Activated CD4-positive, alpha-beta memory T cell treated with anti-CD3 and anti-CD28 coated beads for 36 hours (primary cell): Measurements from ENCODE around the gene NSMCE1. TPM values are rescaled to one million over a fixed set of nuclear protein-coding genes. Genes with fewer than 3 reads are reported as not detected.

Experiments
- CTCF ChIA-PET: fragments of 350-600 bp; sonication (Branson Sonifier 250); formaldehyde crosslinking; loops from one replicate; lab custom pipeline; 2021; ENCODE audit warnings: antibody characterized with exemption, inconsistent platforms; lab: Charles Lee
- POLR2A ChIA-PET: fragments of 350-600 bp; sonication (Branson Sonifier 250); formaldehyde crosslinking; loops from one replicate; lab custom pipeline; 2021; ENCODE audit warnings: antibody characterized with exemption; lab: Charles Lee
- DNase-seq: peaks from one replicate; pipeline ENCODE4 v3.0.0-alpha.2; 2020
- H3K27ac Mint-ChIP-seq: one replicate; pipeline ENCODE4 v1.8.0; 2021; ENCODE audit warnings: mixed read lengths
- H3K27me3 Mint-ChIP-seq: one replicate; pipeline ENCODE4 v1.8.0; 2021; ENCODE audit warnings: mixed read lengths
- H3K36me3 Mint-ChIP-seq: one replicate; pipeline ENCODE4 v1.8.0; 2021; ENCODE audit warnings: mixed read lengths
- H3K4me1 Mint-ChIP-seq: one replicate; pipeline ENCODE4 v1.8.0; 2021; ENCODE audit warnings: low read depth, mixed read lengths
- H3K4me3 Mint-ChIP-seq: one replicate; pipeline ENCODE4 v1.8.0; 2021; ENCODE audit warnings: mild to moderate bottlenecking, mixed read lengths
- H3K9me3 Mint-ChIP-seq: one replicate; pipeline ENCODE4 v1.8.0; 2021; ENCODE audit warnings: mixed read lengths
- intact Hi-C: fragments of 100-400 bp; cut with micrococcal nuclease; formaldehyde crosslinking; loops from one replicate; pipeline ENCODE4 v1.15.1; 2023
- total RNA-seq, 2 experiments: library from RNA; stranded (reverse); gene quantifications; one replicate each; pipeline ENCODE4 v1.2.3, GENCODE V29; 2021

Gene NSMCE1, protein sequence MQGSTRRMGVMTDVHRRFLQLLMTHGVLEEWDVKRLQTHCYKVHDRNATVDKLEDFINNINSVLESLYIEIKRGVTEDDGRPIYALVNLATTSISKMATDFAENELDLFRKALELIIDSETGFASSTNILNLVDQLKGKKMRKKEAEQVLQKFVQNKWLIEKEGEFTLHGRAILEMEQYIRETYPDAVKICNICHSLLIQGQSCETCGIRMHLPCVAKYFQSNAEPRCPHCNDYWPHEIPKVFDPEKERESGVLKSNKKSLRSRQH
- total RNA-seq: 100 to 1,000 TPM; 120 to 121 TPM

DNA sequence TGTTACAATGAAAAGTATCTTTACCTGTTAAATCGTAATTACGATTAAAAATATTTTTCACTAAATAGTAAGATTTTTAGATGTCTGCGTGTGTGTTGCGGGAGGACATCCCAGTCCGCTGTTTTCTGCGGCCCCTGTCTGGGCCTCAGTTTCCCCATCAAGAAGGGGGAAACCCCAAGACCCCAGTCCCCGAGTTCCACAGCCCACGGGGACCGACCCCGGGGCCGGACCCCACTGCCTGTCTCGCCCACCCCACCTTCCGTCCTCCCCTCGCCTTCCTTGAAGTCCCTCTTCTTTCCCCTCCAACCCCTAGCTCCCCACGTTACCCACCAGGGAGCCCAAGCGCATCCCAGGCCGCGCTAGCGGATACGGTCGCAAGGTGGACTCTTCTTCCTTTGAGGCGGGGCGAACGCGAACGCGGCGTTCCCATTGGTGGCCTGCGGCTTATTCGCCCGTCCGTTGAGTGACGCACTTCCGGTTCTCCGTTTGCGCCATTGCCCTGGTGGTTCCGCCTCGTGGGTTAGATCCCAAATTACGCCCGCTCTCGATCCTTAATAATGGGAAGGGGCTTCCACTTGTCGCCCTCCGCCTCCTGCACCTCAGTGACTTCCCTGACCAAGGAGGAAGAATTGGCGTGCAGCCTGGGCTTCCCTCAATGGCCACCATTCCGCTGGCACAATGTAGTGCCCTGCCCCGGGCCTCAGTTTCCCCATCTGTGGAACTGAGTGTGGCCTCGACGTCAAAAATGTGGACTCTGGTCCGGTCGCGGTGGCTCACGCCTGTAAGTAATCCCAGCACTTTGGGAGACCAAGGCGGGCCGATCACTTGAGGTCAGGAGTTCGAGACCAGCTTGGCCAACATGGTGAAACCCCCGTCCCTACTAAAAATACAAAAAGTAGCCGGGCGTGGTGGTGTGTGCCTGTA, at the start of gene NSMCE1:
Gene NSMCE1 (minus strand): TSS at position 397 of the 924 bp plus-strand sequence. CDS start 11,202 bp downstream, outside the sequence.
- ChIA-PET CTCF (interaction anchor here (1.0 to 4.5 kb wide), 3 partner anchors 34 to 51 kb away, joined by 4 to 32 read pairs (median 7); no protein-coding TSS in a partner anchor), POLR2A (interaction anchor here (0.8 to 2.4 kb wide), 5 partner anchors 17 to 89 kb away, joined by 3 to 16 read pairs (median 8); no protein-coding TSS in a partner anchor)
- peak within 1 kb of the TSS; percentile 89 for H3K4me3 Mint-ChIP-seq
- H3K4me1 Mint-ChIP-seq: peaks cover 64% of the 10 kb centered on the region
- DNase-seq: peak; percentile 98
- no peaks in the 10 kb centered on the region for H3K9me3 Mint-ChIP-seq
- no peaks in the 10 kb centered on the region for H3K27me3 Mint-ChIP-seq
- H3K36me3 Mint-ChIP-seq: peaks cover 16% of the 10 kb centered on the region
- H3K27ac Mint-ChIP-seq: peak within 1 kb of the TSS; percentile 92
- intact Hi-C loops: loop anchor here (1.0 to 2.0 kb wide), 3 partner anchors 14 to 50 kb away; no protein-coding TSS in a partner anchor

DNA sequence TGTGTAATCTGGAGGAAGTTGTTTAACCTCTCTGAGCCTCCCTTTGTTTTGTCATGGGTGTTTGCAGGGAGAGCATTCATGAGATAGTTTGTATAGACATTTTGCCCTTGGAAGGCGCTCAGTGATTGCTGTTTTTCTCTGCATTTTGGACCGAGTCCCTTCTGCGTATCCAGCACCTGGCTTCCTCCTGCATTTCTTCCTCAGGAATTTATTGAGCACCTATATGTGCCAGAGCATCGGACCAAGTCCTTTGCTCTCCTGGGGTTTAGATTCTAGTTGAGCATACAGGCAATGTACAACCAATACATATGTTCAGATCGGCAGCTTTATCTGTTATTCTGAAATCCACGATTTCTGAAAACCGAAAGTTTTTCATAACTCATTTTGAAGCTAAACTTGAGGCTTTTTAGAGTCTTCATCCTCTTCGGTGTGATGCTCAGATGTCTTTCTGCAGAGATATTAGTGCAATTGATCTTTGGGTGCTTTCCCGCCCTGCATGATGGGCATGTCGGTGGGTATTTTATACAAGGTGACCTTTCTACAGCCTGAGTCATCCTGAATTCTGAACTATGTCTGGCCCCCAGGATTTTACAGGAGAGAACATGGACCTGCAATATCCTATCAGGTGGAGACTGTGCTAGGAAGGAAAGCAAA, 49.3 kb upstream of the NSMCE1 start:
- intact Hi-C loops: loop anchor here (1.0 to 2.0 kb wide), 10 partner anchors 9 to 149 kb away; partner anchors contain the start of genes IL21R and NSMCE1
- H3K27ac Mint-ChIP-seq: peak overlapping the region; percentile 96
- peak overlapping the region; percentile 94 for H3K4me3 Mint-ChIP-seq
- ChIA-PET CTCF (interaction anchor here (1.1 to 8.9 kb wide), 13 partner anchors 12 to 139 kb away, joined by 3 to 113 read pairs (median 4); no protein-coding TSS in a partner anchor), POLR2A (interaction anchor here (0.7 to 6.6 kb wide), 25 partner anchors 9 to 232 kb away, joined by 3 to 123 read pairs (median 5); partner anchors contain the start of genes GTF3C1, IL21R, KATNIP and KDM8)
- H3K36me3 Mint-ChIP-seq: peaks cover 50% of the 10 kb centered on the region
- H3K9me3 Mint-ChIP-seq: no peaks in the 10 kb centered on the region
- H3K27me3 Mint-ChIP-seq: no peaks in the 10 kb centered on the region
- H3K4me1 Mint-ChIP-seq: peaks cover 71% of the 10 kb centered on the region
- peak; percentile 72 for DNase-seq

DNA sequence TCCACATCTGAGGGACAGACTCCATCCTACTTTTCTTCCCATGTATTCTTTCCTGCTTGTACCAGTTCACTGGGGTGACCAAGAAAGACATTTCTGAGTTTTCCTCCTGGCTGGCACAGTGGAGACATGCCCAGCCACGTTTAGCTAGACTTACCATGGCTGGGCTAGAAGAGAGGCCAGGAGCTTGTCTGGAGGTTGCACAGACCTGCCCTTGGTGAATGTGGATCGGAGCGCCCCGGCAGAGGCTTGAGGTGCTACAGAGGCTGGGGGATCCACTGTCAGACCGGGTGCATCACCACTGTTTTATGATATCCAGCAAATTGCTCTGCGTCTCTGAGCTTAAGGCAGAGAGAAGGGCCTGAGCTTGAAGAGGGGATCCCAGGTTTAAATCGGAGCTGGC, 48.7 kb upstream of the NSMCE1 start:
- peak overlapping the region; percentile 94 for H3K4me3 Mint-ChIP-seq
- peaks cover 69% of the 10 kb centered on the region for H3K4me1 Mint-ChIP-seq
- CTCF ChIA-PET: interaction anchor here (0.8 to 8.9 kb wide), 12 partner anchors 38 to 138 kb away, joined by 3 to 113 read pairs (median 5); no protein-coding TSS in a partner anchor
- no peaks in the 10 kb centered on the region for H3K27me3 Mint-ChIP-seq
- intact Hi-C loops: no loop called here
- no peaks in the 10 kb centered on the region for H3K9me3 Mint-ChIP-seq
- POLR2A ChIA-PET: interaction anchor here (0.7 to 6.6 kb wide), 21 partner anchors 13 to 233 kb away, joined by 3 to 123 read pairs (median 5); partner anchors contain the start of genes GTF3C1, IL21R, KATNIP and KDM8
- peak overlapping the region; percentile 96 for H3K27ac Mint-ChIP-seq
- H3K36me3 Mint-ChIP-seq: peaks cover 46% of the 10 kb centered on the region
- DNase-seq: no peak

DNA sequence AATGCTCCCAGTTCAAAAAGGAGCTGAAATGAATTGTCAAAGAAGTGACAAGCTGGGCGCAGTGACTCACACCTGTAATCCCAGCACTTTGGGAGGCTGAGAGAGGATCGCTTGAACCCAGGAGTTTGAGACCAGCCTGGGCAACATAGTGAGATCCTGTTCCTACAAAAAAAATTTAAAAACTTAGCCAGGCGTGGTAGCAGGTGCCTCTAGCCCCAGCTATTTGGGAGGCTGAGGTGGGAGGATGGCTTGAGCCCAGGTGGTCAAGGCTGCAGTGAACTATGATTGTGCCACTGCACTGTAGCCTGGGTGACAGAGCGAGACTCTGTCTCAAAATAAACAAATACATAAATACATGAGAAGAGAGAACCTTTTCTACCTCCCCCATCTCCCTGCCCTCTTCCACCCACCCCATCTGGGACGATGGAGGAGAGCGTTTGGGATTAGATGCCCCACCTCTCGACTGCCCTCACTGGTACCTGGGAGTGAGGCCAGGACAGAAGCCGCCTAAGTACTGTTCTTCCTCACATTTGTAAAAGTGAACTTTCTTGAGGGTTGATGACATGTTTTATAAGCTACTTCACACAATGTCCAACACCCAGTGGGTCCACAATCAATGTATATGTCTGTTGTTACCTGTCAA, 47.6 kb upstream of the NSMCE1 start:
- intact Hi-C loops: no loop called here
- no peak for DNase-seq
- Mint-ChIP-seq H3K4me1 (peaks cover 66% of the 10 kb centered on the region), H3K27me3 (no peaks in the 10 kb centered on the region), H3K27ac (peak overlapping the region; percentile 96), H3K4me3 (peak overlapping the region; percentile 94), H3K36me3 (peaks cover 42% of the 10 kb centered on the region), H3K9me3 (no peaks in the 10 kb centered on the region)
- POLR2A ChIA-PET: interaction anchor here (0.6 to 6.6 kb wide), 16 partner anchors 13 to 137 kb away, joined by 3 to 123 read pairs (median 4); partner anchors contain the start of genes IL21R and NSMCE1
- CTCF ChIA-PET: interaction anchor here (0.7 to 8.9 kb wide), 10 partner anchors 41 to 160 kb away, joined by 3 to 113 read pairs (median 4); no protein-coding TSS in a partner anchor

DNA sequence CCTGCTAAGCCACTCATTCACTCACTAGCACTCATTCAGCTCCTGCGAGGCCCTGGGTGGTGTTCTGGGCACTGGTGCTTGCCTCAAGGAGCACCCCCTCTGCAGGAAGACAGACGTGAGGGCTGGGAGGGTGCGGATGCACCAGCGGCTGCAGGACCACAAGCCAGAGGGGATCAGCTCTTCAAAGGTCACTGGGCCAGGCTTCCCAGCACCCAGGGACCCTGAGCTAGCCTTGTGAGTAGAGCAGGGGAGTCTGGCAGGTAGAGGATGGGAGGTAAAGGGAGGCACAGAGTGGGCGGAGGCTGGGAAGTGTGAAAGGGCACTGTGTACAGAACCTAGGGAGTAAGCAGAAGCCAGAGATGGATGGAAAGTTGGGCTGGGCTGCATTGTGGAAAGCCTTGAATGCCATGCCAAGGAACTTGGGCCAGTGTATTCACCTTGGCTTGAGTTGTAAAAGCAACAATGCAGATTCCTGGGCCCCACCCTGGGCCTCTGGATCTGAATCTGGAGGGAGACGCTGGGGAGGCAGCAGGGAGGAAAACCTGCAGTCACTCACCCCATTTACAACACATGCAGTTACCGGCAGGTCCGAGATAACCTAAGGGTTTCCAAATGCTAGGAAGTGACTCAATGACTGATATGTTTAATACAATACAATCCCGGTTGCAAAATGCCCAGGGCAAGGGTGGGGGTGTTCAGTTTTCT, 46.9 kb upstream of the NSMCE1 start:
- POLR2A ChIA-PET: interaction anchor here (0.6 to 6.6 kb wide), 17 partner anchors 14 to 136 kb away, joined by 3 to 123 read pairs (median 4); partner anchors contain the start of genes IL21R and NSMCE1

DNA sequence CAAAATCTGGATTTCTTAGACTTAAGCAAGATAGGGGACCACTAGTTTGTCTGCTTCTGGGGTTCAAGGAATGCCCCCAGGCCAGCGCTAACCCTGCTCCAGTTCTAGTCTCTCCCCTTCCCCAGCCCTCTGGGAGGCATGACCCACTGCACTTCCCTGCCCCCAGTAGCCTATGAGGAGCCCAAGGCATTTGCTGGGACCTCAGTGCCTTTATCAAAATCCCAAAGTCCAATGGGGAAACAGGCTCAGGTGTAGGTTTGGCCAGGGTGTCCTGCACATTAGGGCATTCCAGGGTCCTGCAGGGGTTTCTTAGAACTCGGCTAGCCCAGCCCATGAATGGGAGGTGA, 46.4 kb upstream of the NSMCE1 start:
- peak overlapping the region; percentile 96 for H3K27ac Mint-ChIP-seq
- H3K4me1 Mint-ChIP-seq: peaks cover 55% of the 10 kb centered on the region
- no peaks in the 10 kb centered on the region for H3K27me3 Mint-ChIP-seq
- H3K4me3 Mint-ChIP-seq: peak overlapping the region; percentile 94
- ChIA-PET CTCF (interaction anchor here (1.0 to 8.9 kb wide), 3 partner anchors 57 to 84 kb away, joined by 3 to 113 read pairs (median 35); no protein-coding TSS in a partner anchor), POLR2A (interaction anchor here (1.0 to 6.6 kb wide), 7 partner anchors 25 to 88 kb away, joined by 3 to 123 read pairs (median 5); partner anchors contain the start of gene IL21R)
- intact Hi-C loops: no loop called here
- no peaks in the 10 kb centered on the region for H3K9me3 Mint-ChIP-seq
- H3K36me3 Mint-ChIP-seq: peaks cover 37% of the 10 kb centered on the region
- DNase-seq: no peak

More for the DNA sequence above, 46.9 kb upstream of the NSMCE1 start:
- DNase-seq: peak; percentile 83
- Mint-ChIP-seq H3K9me3 (no peaks in the 10 kb centered on the region), H3K4me1 (peaks cover 59% of the 10 kb centered on the region), H3K36me3 (peaks cover 40% of the 10 kb centered on the region), H3K27me3 (no peaks in the 10 kb centered on the region), H3K4me3 (peak overlapping the region; percentile 94), H3K27ac (peak overlapping the region; percentile 96)
- CTCF ChIA-PET: interaction anchor here (0.7 to 8.9 kb wide), 9 partner anchors 40 to 160 kb away, joined by 3 to 113 read pairs (median 3); no protein-coding TSS in a partner anchor
- intact Hi-C loops: no loop called here

DNA sequence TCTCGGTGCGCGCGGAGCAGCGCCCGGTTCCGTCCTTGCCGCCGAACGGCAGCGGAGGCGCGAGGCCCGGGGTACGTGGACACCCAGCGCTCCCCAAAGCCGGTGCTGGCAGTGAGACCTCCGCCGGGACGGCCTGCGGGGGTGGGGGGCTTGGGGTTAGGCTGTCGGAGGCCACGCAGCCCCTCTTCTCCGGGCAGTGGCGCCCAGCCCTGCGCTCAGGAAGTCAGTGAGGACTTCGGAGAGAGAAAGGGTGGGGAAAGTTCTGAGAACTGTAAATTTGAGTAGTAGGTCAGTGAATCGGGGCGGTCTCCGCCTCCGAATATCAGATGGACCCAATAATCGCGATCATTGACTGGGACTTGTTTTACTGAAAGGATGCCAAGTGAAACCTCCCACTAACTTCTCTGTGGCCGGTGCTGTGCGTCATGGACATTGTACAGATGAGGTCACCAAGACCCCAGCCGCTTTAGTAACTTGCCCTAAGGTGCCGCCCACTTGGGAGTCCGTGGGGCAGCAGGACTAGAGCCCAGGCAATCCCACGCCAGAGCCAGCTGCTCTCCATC, 45.7 kb upstream of the NSMCE1 start:
- ChIA-PET POLR2A (interaction anchor here (1.2 to 6.6 kb wide), 3 partner anchors 53 to 77 kb away, joined by 3 to 123 read pairs (median 58); no protein-coding TSS in a partner anchor), CTCF (interaction anchor here (5.0 to 8.9 kb wide), 2 partner anchors 79 to 83 kb away, joined by 35 to 113 read pairs; no protein-coding TSS in a partner anchor)
- no peaks in the 10 kb centered on the region for H3K9me3 Mint-ChIP-seq
- intact Hi-C loops: no loop called here
- DNase-seq: peak; percentile 83
- peak overlapping the region; percentile 96 for H3K27ac Mint-ChIP-seq
- peaks cover 33% of the 10 kb centered on the region for H3K36me3 Mint-ChIP-seq
- peaks cover 48% of the 10 kb centered on the region for H3K4me1 Mint-ChIP-seq
- peak overlapping the region; percentile 94 for H3K4me3 Mint-ChIP-seq
- H3K27me3 Mint-ChIP-seq: no peaks in the 10 kb centered on the region

DNA sequence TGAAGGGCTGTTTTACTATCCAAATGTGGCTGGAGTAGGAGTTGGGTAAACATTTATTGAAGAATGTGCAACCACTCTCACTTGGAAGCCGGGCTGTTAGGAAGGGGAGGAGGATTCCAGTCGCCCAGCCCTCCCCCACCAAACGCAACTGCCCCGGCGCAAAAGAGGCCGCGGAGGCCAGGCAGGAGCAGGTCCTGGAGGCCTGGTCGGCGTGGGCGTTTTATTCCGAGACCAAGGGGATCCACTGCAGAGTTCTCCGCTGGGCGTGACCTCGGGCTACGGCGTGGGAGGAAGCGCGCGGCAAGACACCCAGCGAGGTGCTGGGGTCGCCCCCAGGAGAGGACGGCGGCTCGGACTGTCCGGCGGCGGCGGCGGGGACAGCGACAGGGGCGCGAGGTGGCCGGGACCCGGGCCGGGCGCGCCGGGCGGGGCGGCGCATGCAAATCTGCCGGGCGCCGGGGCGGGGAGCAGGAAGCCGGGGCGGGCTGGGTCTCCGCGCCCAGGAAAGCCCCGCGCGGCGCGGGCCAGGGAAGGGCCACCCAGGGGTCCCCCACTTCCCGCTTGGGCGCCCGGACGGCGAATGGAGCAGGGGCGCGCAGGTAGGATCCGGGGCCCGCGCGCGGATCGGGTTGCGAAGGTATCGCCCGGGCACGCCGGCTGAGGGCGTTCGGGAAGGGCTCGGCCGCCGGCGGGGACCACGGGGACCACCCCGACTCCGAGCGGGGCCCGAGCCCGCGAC, 45.0 kb upstream of the NSMCE1 start, which contains the start of gene IL4R:
Gene IL4R (plus strand): TSS at position 553 of the 739 bp plus-strand sequence. CDS start 26,230 bp downstream, outside the sequence.
- Mint-ChIP-seq H3K9me3 (no peaks in the 10 kb centered on the region), H3K36me3 (peaks cover 28% of the 10 kb centered on the region), H3K27me3 (no peaks in the 10 kb centered on the region), H3K4me3 (peak within 1 kb of the TSS; percentile 94), H3K4me1 (peaks cover 41% of the 10 kb centered on the region), H3K27ac (peak within 1 kb of the TSS; percentile 96)
- CTCF ChIA-PET: interaction anchor here (1.6 kb wide), 1 partner anchor 79 kb away, joined by 11 read pairs; no protein-coding TSS in a partner anchor
- POLR2A ChIA-PET: no interaction called here
- DNase-seq: peak; percentile 86
- intact Hi-C loops: no loop called here
